ENCODE data around the gene YAE1.

The YAE1 gene

DNA sequence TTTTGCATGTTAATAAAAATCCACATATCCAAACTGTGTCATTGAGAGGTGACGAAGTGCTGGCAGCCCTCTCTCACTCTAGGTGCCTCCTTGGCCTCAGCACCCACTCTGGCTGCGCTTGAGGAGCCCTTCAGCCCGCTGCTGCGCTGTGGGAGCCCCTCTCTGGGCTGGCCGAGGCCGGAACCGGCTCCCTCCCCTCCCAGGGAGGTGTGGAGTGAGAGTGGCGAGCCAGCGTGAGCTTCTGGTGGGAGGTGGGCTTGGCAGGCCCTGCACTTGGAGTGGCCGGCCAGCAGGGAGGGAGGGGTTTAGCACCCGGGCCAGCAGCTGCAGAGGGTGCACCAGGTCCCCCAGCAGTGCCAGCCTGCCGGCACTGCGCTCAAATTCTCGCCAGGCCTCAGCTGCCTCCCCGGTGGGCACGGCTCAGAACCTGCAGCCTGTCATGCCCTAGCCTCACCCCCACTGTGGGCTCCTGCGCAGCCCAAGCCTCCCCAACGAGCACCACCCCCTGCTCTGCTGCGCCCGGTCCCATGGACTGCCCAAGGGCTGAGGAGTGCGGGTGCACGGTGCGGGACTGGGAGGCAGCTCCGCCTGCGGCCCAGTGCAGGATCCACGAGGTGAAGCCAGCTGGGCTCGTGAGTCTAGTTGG is 11.1 kb downstream of the YAE1 start:
- TF ChIP-seq, protein P1, sequence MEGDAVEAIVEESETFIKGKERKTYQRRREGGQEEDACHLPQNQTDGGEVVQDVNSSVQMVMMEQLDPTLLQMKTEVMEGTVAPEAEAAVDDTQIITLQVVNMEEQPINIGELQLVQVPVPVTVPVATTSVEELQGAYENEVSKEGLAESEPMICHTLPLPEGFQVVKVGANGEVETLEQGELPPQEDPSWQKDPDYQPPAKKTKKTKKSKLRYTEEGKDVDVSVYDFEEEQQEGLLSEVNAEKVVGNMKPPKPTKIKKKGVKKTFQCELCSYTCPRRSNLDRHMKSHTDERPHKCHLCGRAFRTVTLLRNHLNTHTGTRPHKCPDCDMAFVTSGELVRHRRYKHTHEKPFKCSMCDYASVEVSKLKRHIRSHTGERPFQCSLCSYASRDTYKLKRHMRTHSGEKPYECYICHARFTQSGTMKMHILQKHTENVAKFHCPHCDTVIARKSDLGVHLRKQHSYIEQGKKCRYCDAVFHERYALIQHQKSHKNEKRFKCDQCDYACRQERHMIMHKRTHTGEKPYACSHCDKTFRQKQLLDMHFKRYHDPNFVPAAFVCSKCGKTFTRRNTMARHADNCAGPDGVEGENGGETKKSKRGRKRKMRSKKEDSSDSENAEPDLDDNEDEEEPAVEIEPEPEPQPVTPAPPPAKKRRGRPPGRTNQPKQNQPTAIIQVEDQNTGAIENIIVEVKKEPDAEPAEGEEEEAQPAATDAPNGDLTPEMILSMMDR (conservative IDR thresholded peaks at IDR 0.05; ENCODE audit: low read depth, low read length) = no peak
- no peaks in the 10 kb centered on the region for H3K79me2 ChIP-seq (ENCODE audit: insufficient read depth, low read depth)
- no peaks in the 10 kb centered on the region; the same call in 1 of the 2 replicates for H3K36me3 ChIP-seq (ENCODE audit: insufficient read depth)
- no peak overlapping the region for H3K4me3 ChIP-seq (IDR thresholded peaks at IDR 0.05; ENCODE audit: insufficient read depth, low read depth, low read length)
- no peaks in the 10 kb centered on the region for H3K27me3 ChIP-seq (ENCODE audit: insufficient read depth, low read depth)
- no peak overlapping the region for H3K4me2 ChIP-seq
- H3K4me1 ChIP-seq (ENCODE audit: low read depth, poor library complexity, severe bottlenecking) = peaks cover 32% of the 10 kb centered on the region
- no peak overlapping the region for H3K27ac ChIP-seq
- no peaks in the 10 kb centered on the region for H4K20me1 ChIP-seq (ENCODE audit: insufficient read depth)
- no peak overlapping the region for H2AFZ ChIP-seq (ENCODE audit: low read depth)
- H3K9ac ChIP-seq = no peak overlapping the region

DNA sequence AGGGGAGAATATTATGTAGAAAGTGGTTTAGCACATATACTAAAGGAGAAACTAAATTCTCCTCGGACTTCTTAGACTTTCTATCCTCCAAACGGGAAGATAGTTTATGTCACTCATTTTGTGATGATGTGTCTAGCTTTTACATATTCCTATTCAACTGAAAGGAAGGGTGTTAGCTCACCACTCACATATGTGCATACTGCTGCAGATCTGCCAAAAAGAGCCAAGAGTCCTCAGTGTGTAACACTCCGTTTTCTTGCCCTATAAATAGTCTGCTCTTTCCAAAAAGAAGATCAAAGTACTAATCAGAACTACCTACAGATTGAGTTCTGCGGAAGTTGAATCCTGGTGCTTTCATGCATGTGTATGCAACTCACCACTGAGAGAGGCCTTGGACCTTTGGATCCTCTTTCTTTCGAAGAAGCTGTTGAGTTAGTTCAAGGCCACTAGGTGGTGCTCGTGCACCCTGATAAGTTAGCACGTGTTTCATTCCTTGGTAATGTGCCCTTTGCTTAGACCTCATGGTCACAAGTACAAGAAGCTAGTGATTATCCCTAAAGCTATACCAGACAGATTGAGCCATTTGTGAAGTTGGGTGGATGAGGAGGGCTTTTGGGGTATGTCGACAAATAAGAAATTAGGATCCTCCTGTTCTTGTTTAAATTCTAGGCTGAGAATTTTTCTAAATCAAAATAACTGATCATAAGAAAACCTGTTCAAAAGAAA is 14.1 kb downstream of the YAE1 start:
- H2AFZ ChIP-seq (ENCODE audit: low read depth) = peak overlapping the region; percentile 65
- H3K4me1 ChIP-seq (ENCODE audit: low read depth, poor library complexity, severe bottlenecking) = peaks cover 15% of the 10 kb centered on the region
- H3K9ac ChIP-seq = peak overlapping the region; percentile 2; the same call in 1 of the 2 replicates
- no peaks in the 10 kb centered on the region for H3K36me3 ChIP-seq (ENCODE audit: insufficient read depth)
- H3K4me3 ChIP-seq (IDR thresholded peaks at IDR 0.05; ENCODE audit: insufficient read depth, low read depth, low read length) = no peak overlapping the region
- H3K27ac ChIP-seq = peak overlapping the region; percentile 6
- no peaks in the 10 kb centered on the region for H3K79me2 ChIP-seq (ENCODE audit: insufficient read depth, low read depth)
- no peak overlapping the region for H3K4me2 ChIP-seq
- no peaks in the 10 kb centered on the region for H4K20me1 ChIP-seq (ENCODE audit: insufficient read depth)
- TF ChIP-seq, protein P1 (conservative IDR thresholded peaks at IDR 0.05; ENCODE audit: low read depth, low read length) = peak; percentile 97
- no peaks in the 10 kb centered on the region for H3K27me3 ChIP-seq (ENCODE audit: insufficient read depth, low read depth)

DNA sequence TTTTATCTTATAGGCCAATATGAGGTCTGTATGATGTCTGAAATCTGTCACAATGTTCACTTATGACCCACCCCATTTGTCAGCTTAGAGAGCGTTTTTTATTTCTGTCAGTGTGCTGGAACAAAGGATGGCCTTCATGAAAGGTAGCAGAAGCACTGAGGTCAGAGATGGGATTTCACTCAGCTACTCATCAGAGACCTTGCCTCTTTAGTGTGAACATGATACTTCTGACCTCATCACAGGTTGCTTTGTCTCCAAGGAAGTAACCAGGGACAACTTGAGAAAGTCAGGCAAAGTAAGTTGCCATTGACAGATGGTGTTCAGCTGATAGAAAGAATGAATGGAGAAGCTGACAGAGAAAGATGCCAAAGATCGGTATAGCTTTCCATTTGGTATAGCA is 16.3 kb downstream of the YAE1 start:
- no peak overlapping the region for H3K4me3 ChIP-seq (IDR thresholded peaks at IDR 0.05; ENCODE audit: insufficient read depth, low read depth, low read length)
- no peaks in the 10 kb centered on the region for H4K20me1 ChIP-seq (ENCODE audit: insufficient read depth)
- H3K9ac ChIP-seq = no peak overlapping the region
- H2AFZ ChIP-seq (ENCODE audit: low read depth) = no peak overlapping the region
- peaks cover 23% of the 10 kb centered on the region for H3K4me1 ChIP-seq (ENCODE audit: low read depth, poor library complexity, severe bottlenecking)
- TF ChIP-seq, protein P1 (conservative IDR thresholded peaks at IDR 0.05; ENCODE audit: low read depth, low read length) = no peak
- H3K79me2 ChIP-seq (ENCODE audit: insufficient read depth, low read depth) = no peaks in the 10 kb centered on the region
- H3K36me3 ChIP-seq (ENCODE audit: insufficient read depth) = no peaks in the 10 kb centered on the region
- H3K27me3 ChIP-seq (ENCODE audit: insufficient read depth, low read depth) = no peaks in the 10 kb centered on the region
- no peak overlapping the region for H3K27ac ChIP-seq
- no peak overlapping the region for H3K4me2 ChIP-seq

DNA sequence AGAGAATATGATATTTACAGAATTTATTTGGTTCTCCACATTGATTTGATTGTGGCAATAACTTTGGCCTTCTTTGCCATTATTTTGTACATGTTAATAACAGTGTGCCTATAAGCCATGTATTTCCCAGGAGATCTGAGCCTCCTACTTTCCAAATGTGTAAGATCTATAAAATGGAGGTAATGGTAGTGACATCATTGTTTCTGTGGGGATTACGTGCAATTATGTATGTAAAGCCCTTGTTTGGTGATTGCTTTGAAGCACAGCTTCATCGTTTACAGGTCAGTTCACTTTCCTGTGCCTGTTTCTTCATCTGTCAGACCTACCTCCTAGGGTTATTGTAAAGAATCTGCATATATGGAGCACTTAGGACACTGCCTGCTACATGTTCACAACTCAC is 17.3 kb downstream of the YAE1 start:
- H3K27ac ChIP-seq = no peak overlapping the region
- TF ChIP-seq, protein P1 (conservative IDR thresholded peaks at IDR 0.05; ENCODE audit: low read depth, low read length) = no peak
- H3K79me2 ChIP-seq (ENCODE audit: insufficient read depth, low read depth) = no peaks in the 10 kb centered on the region
- H3K27me3 ChIP-seq (ENCODE audit: insufficient read depth, low read depth) = no peaks in the 10 kb centered on the region
- no peak overlapping the region for H3K9ac ChIP-seq
- no peak overlapping the region for H3K4me3 ChIP-seq (IDR thresholded peaks at IDR 0.05; ENCODE audit: insufficient read depth, low read depth, low read length)
- no peaks in the 10 kb centered on the region for H3K36me3 ChIP-seq (ENCODE audit: insufficient read depth)
- H4K20me1 ChIP-seq (ENCODE audit: insufficient read depth) = no peaks in the 10 kb centered on the region
- peaks cover 31% of the 10 kb centered on the region for H3K4me1 ChIP-seq (ENCODE audit: low read depth, poor library complexity, severe bottlenecking)
- H3K4me2 ChIP-seq = no peak overlapping the region
- H2AFZ ChIP-seq (ENCODE audit: low read depth) = no peak overlapping the region
